Peyer's patch (tissue), 4 donors: ENCODE data around the gene ATXN1. TPM values are rescaled to one million over a fixed set of nuclear protein-coding genes. Genes with fewer than 3 reads are reported as not detected.

Source experiments
- DNase-seq, 3 donors: peaks; one replicate each; pipeline ENCODE4 v3.0.0-alpha.2; 2017 to 2019
- H3K27ac ChIP-seq, 4 donors: fragments of 200-600 bp; sonication (generic); one replicate each; pipeline ENCODE4 v1.5.1; 2016 to 2019
- H3K27me3 ChIP-seq, 2 donors: fragments of 200-600 bp; sonication (generic); one replicate each; pipeline ENCODE4 v1.5.1; 2019
- H3K36me3 ChIP-seq, 3 donors: fragments of 200-600 bp; sonication (generic); one replicate each; pipeline ENCODE4 v1.5.1; 2016 to 2019
- H3K4me1 ChIP-seq, 4 donors: fragments of 200-600 bp; sonication (generic); one replicate each; pipeline ENCODE4 v1.5.1; 2016 to 2019
- H3K4me3 ChIP-seq, 4 donors: fragments of 200-600 bp; sonication (generic); 1 replicate in 3 of 4; 2 replicates in 1 of 4; pipeline ENCODE4 v1.5.1; 2016 to 2019; ENCODE audit warnings: mild to moderate bottlenecking in 1 of 4
- H3K9me3 ChIP-seq, 4 donors: fragments of 200-600 bp; sonication (generic); one replicate each; pipeline ENCODE4 v1.5.1; 2016 to 2019; ENCODE audit warnings: mild to moderate bottlenecking in 1 of 4
- POLR2A ChIP-seq, 2 donors: fragments of 450-650 bp; IDR thresholded peaks; one replicate each; pipeline ENCODE4 v1.5.1; 2017; ENCODE audit warnings: antibody characterized with exemption in 2 of 2, mild to moderate bottlenecking in 2 of 2, moderate library complexity in 2 of 2
- total RNA-seq, 4 donors: library from RNA; depleted of rRNA; stranded (reverse); fragments of >200 nt; gene quantifications; one replicate each; pipeline ENCODE4 v1.1.0, GENCODE V29; 2016
- TF ChIP-seq, protein P1 (sequence below), 6 experiments: fragments of 450-650 bp in 4 of 6; fragments of 200-600 bp in 2 of 6; sonication (generic) in 1 of 6; IDR thresholded peaks; one replicate each; pipeline ENCODE4 v1.5.1; 2017 to 2019; ENCODE audit warnings: antibody characterized with exemption in 6 of 6, mild to moderate bottlenecking in 3 of 6, moderate library complexity in 1 of 6

Gene ATXN1
- total RNA-seq, 4 donors from 2014 or later, result 34.7 to 48.5 (median 43.1) TPM

DNA sequence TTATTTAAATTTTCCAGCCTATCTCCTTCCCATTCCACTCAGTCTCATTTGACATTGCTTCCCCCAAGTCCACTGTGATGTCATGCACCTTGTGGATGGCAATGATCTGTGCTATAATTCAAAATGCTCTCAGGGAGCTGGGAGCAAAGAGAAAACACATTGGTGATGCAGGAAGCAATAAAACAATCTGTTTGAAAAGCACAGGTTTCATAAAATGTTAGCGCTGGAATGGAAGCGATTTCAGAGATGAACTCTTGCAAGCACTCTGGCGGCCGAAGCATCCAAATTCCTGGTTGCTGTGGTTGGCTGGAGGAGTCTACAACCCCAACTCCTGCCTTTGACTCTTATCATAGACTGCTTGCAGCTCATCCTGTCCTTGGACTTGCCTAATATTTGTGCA lies 355.9 kb downstream of the ATXN1 start:
- Histone ChIP-seq H3K36me3 (no peaks in the 10 kb centered on the region), H3K27ac (no peak overlapping the region), H3K9me3 (no peaks in the 10 kb centered on the region), H3K27me3 (no peaks in the 10 kb centered on the region), H3K4me3 (no peak overlapping the region), H3K4me1 (no peaks in the 10 kb centered on the region)
- TF ChIP-seq POLR2A (IDR thresholded peaks at IDR 0.05), result no peak
- TF ChIP-seq, protein P1, sequence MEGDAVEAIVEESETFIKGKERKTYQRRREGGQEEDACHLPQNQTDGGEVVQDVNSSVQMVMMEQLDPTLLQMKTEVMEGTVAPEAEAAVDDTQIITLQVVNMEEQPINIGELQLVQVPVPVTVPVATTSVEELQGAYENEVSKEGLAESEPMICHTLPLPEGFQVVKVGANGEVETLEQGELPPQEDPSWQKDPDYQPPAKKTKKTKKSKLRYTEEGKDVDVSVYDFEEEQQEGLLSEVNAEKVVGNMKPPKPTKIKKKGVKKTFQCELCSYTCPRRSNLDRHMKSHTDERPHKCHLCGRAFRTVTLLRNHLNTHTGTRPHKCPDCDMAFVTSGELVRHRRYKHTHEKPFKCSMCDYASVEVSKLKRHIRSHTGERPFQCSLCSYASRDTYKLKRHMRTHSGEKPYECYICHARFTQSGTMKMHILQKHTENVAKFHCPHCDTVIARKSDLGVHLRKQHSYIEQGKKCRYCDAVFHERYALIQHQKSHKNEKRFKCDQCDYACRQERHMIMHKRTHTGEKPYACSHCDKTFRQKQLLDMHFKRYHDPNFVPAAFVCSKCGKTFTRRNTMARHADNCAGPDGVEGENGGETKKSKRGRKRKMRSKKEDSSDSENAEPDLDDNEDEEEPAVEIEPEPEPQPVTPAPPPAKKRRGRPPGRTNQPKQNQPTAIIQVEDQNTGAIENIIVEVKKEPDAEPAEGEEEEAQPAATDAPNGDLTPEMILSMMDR (IDR thresholded peaks at IDR 0.05), result no peak
- no peak for DNase-seq

DNA sequence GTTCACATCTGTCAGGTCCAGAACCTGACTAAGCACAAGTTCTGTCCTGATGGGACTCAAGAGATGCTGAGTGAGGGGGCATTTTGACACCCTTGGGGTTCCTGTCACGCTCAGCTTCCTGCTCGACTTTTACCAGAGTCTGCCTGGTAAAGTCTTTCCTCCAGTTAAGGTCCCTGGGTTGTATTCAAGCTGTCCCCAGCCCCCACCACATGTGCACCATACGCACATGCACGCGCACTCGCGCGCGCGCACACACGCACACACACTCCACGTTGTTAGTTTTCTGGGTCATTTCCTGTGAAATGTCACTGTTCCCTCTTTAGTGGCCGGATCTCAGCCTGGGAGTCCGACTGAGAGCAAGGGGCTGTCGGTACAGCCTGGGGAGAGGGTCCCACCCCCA lies 356.8 kb downstream of the ATXN1 start:
- Histone ChIP-seq H3K4me1 (no peaks in the 10 kb centered on the region), H3K36me3 (no peaks in the 10 kb centered on the region), H3K27ac (no peak overlapping the region), H3K4me3 (no peak overlapping the region), H3K9me3 (no peaks in the 10 kb centered on the region), H3K27me3 (no peaks in the 10 kb centered on the region)
- TF ChIP-seq POLR2A (IDR thresholded peaks at IDR 0.05), result no peak
- TF ChIP-seq, protein P1 (IDR thresholded peaks at IDR 0.05), result no peak
- DNase-seq, result no peak

DNA sequence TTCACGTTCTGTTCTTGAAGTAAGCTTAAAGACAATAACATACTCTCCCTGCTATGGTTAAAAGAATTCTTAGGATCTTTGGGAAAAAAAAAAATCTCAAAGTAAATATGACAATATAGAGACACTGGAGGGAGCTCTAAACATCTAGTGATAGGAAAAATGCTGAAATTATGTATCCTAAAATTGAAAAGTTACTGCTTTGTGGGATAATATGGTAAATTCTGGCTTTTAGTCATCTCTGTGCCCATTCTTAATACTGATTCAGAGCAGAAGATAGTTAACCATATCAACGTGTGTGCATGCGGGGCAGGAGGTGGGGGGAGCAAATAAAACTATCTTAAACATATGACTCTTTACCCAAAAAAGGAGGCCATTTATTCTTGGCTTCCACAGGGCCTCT lies 357.4 kb downstream of the ATXN1 start:
- H3K4me1 ChIP-seq, result no peaks in the 10 kb centered on the region
- H3K27me3 ChIP-seq, result no peaks in the 10 kb centered on the region
- no peaks in the 10 kb centered on the region for H3K36me3 ChIP-seq
- TF ChIP-seq, protein P1 (IDR thresholded peaks at IDR 0.05), result no peak
- no peak for DNase-seq
- no peak overlapping the region for H3K4me3 ChIP-seq
- H3K9me3 ChIP-seq, result no peaks in the 10 kb centered on the region
- H3K27ac ChIP-seq, result no peak overlapping the region

DNA sequence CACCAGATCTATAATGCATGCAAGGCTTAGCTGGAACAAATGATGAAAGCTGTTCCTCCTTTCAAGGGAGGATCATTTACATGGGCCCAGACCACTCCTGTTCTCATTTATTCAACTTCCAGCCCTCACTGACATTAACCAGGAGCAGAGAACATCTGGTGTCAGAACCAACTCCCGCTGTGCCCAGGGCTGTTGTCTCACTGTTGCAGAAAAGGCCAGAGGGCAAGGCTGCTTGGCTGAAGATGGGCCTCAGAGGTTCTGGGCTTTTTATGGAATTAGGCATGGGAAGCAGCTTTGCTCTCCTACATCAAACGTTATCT lies 358.7 kb downstream of the ATXN1 start:
- H3K27ac ChIP-seq, result no peak overlapping the region
- no peak overlapping the region for H3K4me3 ChIP-seq
- no peaks in the 10 kb centered on the region for H3K9me3 ChIP-seq
- no peak for DNase-seq
- no peaks in the 10 kb centered on the region for H3K27me3 ChIP-seq
- TF ChIP-seq, protein P1 (IDR thresholded peaks at IDR 0.05), result no peak
- no peaks in the 10 kb centered on the region for H3K36me3 ChIP-seq
- H3K4me1 ChIP-seq, result no peaks in the 10 kb centered on the region

DNA sequence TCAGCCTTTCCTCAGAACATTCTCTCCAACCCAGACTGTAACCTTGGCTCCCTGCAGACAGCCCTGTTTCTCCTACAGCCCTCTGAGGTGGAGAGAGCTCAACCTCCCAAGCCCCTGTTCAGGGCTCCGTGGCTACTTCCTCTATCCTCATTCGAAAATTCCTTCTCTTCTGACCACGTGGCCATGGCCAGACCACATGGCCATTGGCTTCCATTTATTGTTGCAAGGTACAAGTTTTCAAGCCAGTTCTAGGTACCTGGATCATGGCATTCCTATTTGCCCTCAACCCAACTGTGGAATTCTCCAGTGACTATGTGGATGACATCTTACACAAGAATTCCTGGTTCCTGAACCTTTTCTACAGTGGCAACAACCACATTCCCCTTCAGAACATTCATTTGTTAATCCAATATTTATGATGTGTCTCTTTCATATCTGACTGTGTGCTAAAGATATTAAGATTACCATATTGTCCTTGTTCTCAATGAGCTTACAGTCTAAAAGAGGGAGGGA lies 361.0 kb downstream of the ATXN1 start:
- Histone ChIP-seq H3K36me3 (no peaks in the 10 kb centered on the region), H3K27me3 (no peaks in the 10 kb centered on the region), H3K4me3 (no peak overlapping the region), H3K27ac (no peak overlapping the region), H3K9me3 (no peaks in the 10 kb centered on the region), H3K4me1 (no peaks in the 10 kb centered on the region)
- no peak for TF ChIP-seq POLR2A (IDR thresholded peaks at IDR 0.05)
- TF ChIP-seq, protein P1 (IDR thresholded peaks at IDR 0.05), result no peak
- DNase-seq, result no peak

DNA sequence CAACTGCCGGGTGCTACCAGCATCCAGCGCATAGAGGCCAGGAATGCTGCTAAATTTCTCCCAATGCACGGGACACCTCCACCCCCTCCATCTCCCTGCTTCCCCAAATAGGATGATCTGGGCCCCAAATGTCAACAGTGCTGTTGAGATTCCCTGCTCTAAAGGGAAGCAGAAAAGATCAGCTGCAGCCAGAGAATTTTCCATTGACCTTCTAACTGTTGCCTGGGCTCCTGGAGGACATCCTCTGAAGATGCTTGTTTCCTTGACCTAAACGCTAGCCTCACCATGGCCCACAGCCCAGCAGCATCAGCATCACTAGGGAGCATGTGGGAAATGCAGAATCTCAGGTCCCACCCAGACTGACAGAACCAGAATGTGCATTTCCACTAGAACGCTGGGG lies 361.6 kb downstream of the ATXN1 start:
- Histone ChIP-seq H3K4me3 (no peak overlapping the region), H3K27me3 (no peaks in the 10 kb centered on the region), H3K4me1 (no peaks in the 10 kb centered on the region), H3K36me3 (no peaks in the 10 kb centered on the region), H3K9me3 (no peaks in the 10 kb centered on the region), H3K27ac (no peak overlapping the region)
- DNase-seq, result no peak
- TF ChIP-seq, protein P1 (IDR thresholded peaks at IDR 0.05), result no peak
- TF ChIP-seq POLR2A (IDR thresholded peaks at IDR 0.05), result no peak
